ENCODE measurements around the gene ZNF530.

The ZNF530 gene

DNA sequence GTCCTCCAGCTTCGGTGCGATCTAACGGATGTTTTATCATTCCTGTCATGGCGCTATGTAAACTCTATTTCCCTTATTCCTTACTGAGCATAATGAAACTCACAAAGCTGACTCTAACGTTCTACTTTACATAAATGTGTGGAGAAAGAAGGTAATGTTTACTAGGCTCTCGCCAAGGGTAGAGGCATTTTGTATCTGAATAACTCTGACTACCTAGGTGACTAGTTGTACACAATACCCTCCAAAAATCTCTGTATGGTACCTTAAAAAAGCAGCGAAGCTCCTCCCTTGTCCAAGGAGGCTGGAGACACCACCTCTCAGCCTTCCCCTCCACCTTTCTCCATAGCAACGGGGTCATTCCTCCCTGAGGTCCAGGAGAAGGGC is 316 bp upstream of the ZNF530 start:
- H4K20me1 ChIP-seq (ENCODE audit: insufficient read depth) = no peaks in the 10 kb centered on the region
- H3K4me2 ChIP-seq = peak overlapping the region; percentile 57; the same call in 1 of the 2 replicates
- H3K27ac ChIP-seq = no peak overlapping the region
- no peaks in the 10 kb centered on the region for H3K36me3 ChIP-seq (ENCODE audit: insufficient read depth)
- peak overlapping the region; percentile 76 for H2AFZ ChIP-seq (ENCODE audit: low read depth)
- no peak overlapping the region for H3K9ac ChIP-seq
- H3K4me3 ChIP-seq (IDR thresholded peaks at IDR 0.05; ENCODE audit: insufficient read depth, low read depth, low read length) = no peak overlapping the region
- TF ChIP-seq, protein P1, sequence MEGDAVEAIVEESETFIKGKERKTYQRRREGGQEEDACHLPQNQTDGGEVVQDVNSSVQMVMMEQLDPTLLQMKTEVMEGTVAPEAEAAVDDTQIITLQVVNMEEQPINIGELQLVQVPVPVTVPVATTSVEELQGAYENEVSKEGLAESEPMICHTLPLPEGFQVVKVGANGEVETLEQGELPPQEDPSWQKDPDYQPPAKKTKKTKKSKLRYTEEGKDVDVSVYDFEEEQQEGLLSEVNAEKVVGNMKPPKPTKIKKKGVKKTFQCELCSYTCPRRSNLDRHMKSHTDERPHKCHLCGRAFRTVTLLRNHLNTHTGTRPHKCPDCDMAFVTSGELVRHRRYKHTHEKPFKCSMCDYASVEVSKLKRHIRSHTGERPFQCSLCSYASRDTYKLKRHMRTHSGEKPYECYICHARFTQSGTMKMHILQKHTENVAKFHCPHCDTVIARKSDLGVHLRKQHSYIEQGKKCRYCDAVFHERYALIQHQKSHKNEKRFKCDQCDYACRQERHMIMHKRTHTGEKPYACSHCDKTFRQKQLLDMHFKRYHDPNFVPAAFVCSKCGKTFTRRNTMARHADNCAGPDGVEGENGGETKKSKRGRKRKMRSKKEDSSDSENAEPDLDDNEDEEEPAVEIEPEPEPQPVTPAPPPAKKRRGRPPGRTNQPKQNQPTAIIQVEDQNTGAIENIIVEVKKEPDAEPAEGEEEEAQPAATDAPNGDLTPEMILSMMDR (conservative IDR thresholded peaks at IDR 0.05; ENCODE audit: low read depth, low read length) = no peak
- no peaks in the 10 kb centered on the region for H3K79me2 ChIP-seq (ENCODE audit: insufficient read depth, low read depth)
- no peaks in the 10 kb centered on the region for H3K27me3 ChIP-seq (ENCODE audit: insufficient read depth, low read depth)
- no peaks in the 10 kb centered on the region for H3K4me1 ChIP-seq (ENCODE audit: low read depth, poor library complexity, severe bottlenecking)

DNA sequence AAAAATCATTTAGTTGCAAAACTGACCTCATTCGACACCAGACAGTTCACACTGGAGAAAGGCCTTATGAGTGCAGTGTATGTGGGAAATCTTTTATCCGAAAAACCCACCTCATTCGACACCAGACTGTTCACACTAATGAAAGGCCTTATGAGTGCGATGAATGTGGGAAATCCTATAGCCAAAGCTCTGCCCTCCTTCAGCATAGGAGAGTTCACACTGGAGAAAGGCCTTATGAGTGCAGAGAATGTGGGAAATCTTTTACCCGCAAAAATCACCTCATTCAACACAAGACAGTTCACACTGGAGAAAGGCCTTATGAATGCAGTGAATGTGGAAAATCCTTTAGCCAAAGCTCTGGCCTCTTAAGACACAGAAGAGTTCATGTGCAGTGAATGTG is 7.2 kb downstream of the ZNF530 start:
- TF ChIP-seq, protein P1 (conservative IDR thresholded peaks at IDR 0.05; ENCODE audit: low read depth, low read length) = no peak
- Histone ChIP-seq H3K4me1 (ENCODE audit: low read depth, poor library complexity, severe bottlenecking) (no peaks in the 10 kb centered on the region), H3K9ac (no peak overlapping the region), H2AFZ (ENCODE audit: low read depth) (no peak overlapping the region), H3K79me2 (ENCODE audit: insufficient read depth, low read depth) (no peaks in the 10 kb centered on the region), H3K27ac (no peak overlapping the region), H3K4me2 (no peak overlapping the region), H4K20me1 (ENCODE audit: insufficient read depth) (no peaks in the 10 kb centered on the region), H3K27me3 (ENCODE audit: insufficient read depth, low read depth) (no peaks in the 10 kb centered on the region), H3K4me3 (IDR thresholded peaks at IDR 0.05; ENCODE audit: insufficient read depth, low read depth, low read length) (no peak overlapping the region), H3K36me3 (ENCODE audit: insufficient read depth) (no peaks in the 10 kb centered on the region)

DNA sequence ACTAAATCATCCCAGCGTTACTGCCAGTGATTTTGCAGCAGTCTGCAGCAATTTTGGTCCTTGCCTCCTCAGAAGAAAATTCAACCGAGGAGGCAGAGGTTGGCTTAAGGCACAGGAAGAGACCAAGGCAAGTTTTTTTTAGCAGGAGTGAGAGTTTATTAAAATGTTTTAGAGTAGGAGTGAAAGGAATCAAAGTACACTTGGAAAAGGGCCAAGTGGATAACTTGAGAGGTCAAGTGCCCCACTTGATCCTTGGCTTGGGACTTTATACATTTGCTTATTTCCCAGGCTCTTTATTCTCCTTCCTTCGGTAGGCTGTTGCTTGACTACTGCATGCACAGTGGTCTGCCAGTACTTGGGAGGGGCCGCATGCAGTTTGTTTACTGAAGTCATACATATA is 11.4 kb downstream of the ZNF530 start:
- no peak overlapping the region for H2AFZ ChIP-seq (ENCODE audit: low read depth)
- TF ChIP-seq, protein P1 (conservative IDR thresholded peaks at IDR 0.05; ENCODE audit: low read depth, low read length) = no peak
- no peak overlapping the region for H3K4me2 ChIP-seq
- H3K27ac ChIP-seq = no peak overlapping the region
- H3K36me3 ChIP-seq (ENCODE audit: insufficient read depth) = no peaks in the 10 kb centered on the region; the same call in 1 of the 2 replicates
- no peaks in the 10 kb centered on the region for H3K4me1 ChIP-seq (ENCODE audit: low read depth, poor library complexity, severe bottlenecking)
- H3K4me3 ChIP-seq (IDR thresholded peaks at IDR 0.05; ENCODE audit: insufficient read depth, low read depth, low read length) = no peak overlapping the region
- H3K79me2 ChIP-seq (ENCODE audit: insufficient read depth, low read depth) = peaks cover 9% of the 10 kb centered on the region; the same call in 1 of the 2 replicates
- no peaks in the 10 kb centered on the region for H3K27me3 ChIP-seq (ENCODE audit: insufficient read depth, low read depth)
- H3K9ac ChIP-seq = no peak overlapping the region
- H4K20me1 ChIP-seq (ENCODE audit: insufficient read depth) = no peaks in the 10 kb centered on the region

DNA sequence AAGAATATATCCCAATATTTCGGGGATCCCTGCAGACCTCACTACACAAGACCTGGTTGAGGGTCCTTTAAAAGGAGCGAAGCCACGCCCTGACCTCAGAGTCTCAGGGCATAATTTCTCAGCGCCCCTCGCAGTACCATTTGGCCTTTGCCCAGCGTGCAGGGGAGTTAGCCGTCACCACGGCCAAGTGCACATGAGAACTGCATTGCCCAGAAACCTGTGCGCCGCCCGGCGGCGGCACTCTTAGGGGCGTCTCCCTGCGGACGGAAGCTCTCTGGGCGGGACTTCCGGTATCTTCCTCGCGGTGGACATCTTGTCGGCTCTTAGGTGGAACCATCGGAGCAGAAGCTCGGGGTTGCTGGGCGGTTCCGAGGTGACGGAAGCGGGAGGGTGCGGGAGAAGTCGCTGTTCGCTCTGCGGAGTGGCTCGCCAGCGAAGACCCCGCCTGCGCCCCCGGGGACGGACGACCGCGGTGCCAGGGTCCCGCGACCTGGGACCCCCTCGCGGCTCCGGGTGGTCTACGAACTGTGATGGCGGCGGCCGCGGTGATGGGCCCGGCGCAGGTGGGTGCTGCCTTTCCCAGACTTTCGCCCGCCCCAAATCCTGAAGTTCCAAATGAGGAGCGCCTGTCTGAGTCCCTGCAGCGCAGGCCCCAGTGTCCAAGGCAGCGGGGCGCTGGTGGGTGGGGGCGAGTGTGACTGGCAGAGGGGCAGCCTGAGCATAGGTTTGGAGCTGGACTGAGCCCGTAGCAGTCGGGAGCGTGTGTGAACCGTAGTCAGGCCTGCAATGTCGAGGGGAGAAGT is 14.5 kb downstream of the ZNF530 start, which contains the start of gene ZNF134:
Gene ZNF134, plus strand, starts transcription at position 302 of the 803 bp plus-strand sequence. CDS start 5,227 bp downstream, outside the sequence.
- Histone ChIP-seq H3K79me2 (ENCODE audit: insufficient read depth, low read depth) (peaks cover 9% of the 10 kb centered on the region; the same call in 1 of the 2 replicates), H4K20me1 (ENCODE audit: insufficient read depth) (no peaks in the 10 kb centered on the region), H3K4me3 (IDR thresholded peaks at IDR 0.05; ENCODE audit: insufficient read depth, low read depth, low read length) (no peak within 1 kb of the TSS), H3K27me3 (ENCODE audit: insufficient read depth, low read depth) (no peaks in the 10 kb centered on the region), H3K27ac (peak within 1 kb of the TSS; percentile 24; the same call in 1 of the 2 replicates), H3K36me3 (ENCODE audit: insufficient read depth) (peaks cover 8% of the 10 kb centered on the region; the same call in 1 of the 2 replicates), H2AFZ (ENCODE audit: low read depth) (peak within 1 kb of the TSS; percentile 74), H3K4me1 (ENCODE audit: low read depth, poor library complexity, severe bottlenecking) (no peaks in the 10 kb centered on the region), H3K9ac (peak within 1 kb of the TSS; percentile 34; the same call in 1 of the 2 replicates), H3K4me2 (peak within 1 kb of the TSS; percentile 73)
- TF ChIP-seq, protein P1 (conservative IDR thresholded peaks at IDR 0.05; ENCODE audit: low read depth, low read length) = no peak

Data from KMS-11 (cell line).